Skeletal muscle cell (primary cell): ENCODE measurements around the gene MAGED4B.
"Not testable (repeated sequence)": the region's sequence is repeated elsewhere in the genome, so short reads cannot be mapped to it uniquely, and the experiment has no call there.

ENCODE experiments used
- DNase-seq: peaks from one replicate; pipeline ENCODE4 v3.0.0-alpha.2; 2010; ENCODE audit warnings: low read depth
- H3K4me3 ChIP-seq: 2 replicates; pipeline ENCODE4 v1.5.1; 2011; ENCODE audit warnings: low read depth, mild to moderate bottlenecking, control low read depth, low read length, moderate library complexity

Gene MAGED4B

GRCh38 chrX:52068666-52069640, at the start of gene MAGED4B:
Gene MAGED4B, minus strand, starts transcription at chrX:52069183. Its CDS starts 1,011 bp downstream, at chrX:52068172.
- H3K4me3 ChIP-seq, DNase-seq: not testable (repeated sequence)

- no peak for DNase-seq
- H3K4me3 ChIP-seq = no peak overlapping the region
These were observed 49.3 kb upstream of the MAGED4B start for GRCh38 chrX:52118262-52118661.

- H3K4me3 ChIP-seq = no peak overlapping the region
- no peak for DNase-seq
These were observed 13.6 kb upstream of the MAGED4B start for GRCh38 chrX:52082578-52082977.

GRCh38 chrX:52078131-52078530, 9.1 kb upstream of the MAGED4B start:
- DNase-seq = no peak
- H3K4me3 ChIP-seq = no peak overlapping the region

- not testable (repeated sequence) for H3K4me3 ChIP-seq, DNase-seq
These were observed 26.7 kb downstream of the MAGED4B start for GRCh38 chrX:52042288-52042687.

- no peak for DNase-seq
- H3K4me3 ChIP-seq = no peak overlapping the region
These were observed 34.8 kb downstream of the MAGED4B start for GRCh38 chrX:52034211-52034610.

- DNase-seq = no peak
- H3K4me3 ChIP-seq = no peak overlapping the region
These were observed 37.6 kb downstream of the MAGED4B start for GRCh38 chrX:52031371-52031770.

GRCh38 chrX:52015794-52016193, 53.2 kb downstream of the MAGED4B start:
- DNase-seq = no peak
- no peak overlapping the region for H3K4me3 ChIP-seq
